HG03159 (cell line): ENCODE data around the gene LTO1.
"Not testable (repeated sequence)": the region's sequence is repeated elsewhere in the genome, so short reads cannot be mapped to it uniquely, and the experiment has no call there.

ENCODE experiments used
- ATAC-seq: cut with Tn5 transposase; IDR thresholded peaks from one replicate; pipeline ENCODE4 v1.9.1; 2021; ENCODE audit warnings: mild to moderate bottlenecking, moderate library complexity; ENCODE audit not compliant: unreplicated experiment

The LTO1 gene

DNA sequence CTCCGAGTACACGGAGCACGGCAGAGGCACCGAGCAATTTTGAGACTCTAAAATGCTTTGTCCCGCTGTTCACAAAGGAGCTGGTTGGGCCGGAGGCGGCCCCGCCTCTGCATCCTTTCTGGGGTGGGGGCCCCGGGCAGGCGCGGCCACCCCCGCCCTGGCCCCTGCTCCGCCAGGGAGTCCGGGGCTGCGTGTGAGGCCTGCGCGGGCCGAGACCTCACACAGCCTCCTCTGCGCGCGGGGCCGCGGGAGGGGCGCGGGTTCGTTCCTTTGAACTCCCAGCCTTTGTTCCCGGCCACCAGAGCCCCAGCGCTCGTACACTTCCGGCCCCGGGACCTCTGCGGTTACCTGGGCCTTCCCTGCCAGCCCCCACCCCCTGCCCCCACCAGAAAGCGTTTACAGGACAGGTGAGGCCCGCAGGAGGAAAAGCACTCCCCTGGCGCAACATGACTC is 27.1 kb upstream of the LTO1 start:
- ATAC-seq, result no peak

DNA sequence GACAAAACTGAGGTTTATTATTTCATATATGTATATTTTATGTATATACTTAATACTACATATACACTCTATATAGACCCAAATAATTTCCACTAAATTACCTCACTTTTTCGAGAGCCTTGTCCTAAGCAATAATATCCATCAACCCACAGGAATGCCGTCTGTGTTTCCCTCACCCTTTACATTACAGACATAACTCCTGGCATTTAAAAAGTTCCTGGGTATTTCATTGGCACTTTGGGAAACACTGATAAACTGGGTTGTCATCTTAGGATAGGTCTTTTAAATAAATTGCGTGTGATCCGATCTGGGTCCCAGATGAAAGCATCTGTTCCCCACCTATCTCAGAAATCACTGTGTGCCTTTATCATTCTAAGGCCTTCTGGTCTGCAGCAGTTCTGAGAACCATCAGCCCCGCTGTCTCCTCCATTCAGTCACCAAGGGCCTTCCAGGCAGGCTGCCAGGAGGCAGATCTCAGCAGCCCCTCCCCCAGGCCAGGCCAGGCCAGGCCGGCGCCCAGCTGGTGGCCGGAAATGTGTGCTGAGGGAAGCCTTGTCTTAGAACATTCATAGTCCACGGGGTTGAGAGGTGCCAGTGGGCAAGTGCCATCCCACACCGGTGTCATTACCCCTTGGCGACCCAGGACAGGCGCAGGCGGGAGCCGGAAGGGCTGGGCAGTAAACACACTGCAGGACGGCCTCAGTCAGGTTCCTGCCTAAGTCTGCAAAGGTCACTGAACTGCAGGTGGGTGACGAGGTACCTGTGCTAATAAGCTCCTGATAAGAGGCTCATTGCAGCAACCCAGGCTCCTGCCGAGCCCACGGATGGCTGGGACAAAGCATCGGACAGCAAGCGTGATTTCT is 25.4 kb upstream of the LTO1 start:
- ATAC-seq, result no peak

DNA sequence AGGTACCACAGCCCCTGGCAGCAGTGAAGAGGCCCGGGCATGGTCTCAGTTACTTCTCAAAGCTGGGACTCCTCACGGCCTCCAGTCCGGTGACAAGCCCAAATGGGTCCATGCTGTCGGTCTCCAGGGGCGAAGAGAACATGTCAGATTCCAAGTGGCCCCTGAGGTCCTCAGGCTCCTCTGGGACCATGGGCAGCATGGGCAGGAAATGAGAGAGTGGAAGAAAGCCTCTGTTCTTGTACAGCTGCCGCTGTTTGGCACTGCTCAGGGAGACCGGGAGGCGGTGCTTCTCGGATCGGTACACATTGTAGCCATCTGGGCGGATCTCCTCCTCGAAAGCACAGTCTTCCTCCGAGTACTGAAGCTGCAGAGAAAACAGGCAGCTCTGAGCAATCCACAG is 24.1 kb upstream of the LTO1 start:
- ATAC-seq, result no peak

DNA sequence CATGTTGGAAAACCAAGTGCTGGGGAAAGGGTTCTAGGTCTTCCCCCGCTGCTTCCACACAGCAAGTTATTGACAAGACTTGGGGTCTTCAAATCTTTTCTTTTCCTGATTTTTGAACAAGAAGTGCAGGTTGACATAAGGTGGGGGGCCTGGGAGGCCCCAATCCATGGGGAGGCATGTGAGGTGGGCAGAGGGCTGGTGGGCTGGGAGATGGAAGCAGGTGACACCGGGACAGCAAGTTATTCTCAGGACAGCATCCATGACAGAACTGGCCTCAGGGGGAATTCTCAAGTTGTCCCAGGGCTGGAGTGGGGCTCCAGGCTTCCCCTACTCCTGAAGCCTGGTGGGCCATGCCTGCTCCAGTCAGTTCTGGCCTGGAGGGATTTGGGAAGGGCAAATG is 23.2 kb upstream of the LTO1 start:
- no peak for ATAC-seq

DNA sequence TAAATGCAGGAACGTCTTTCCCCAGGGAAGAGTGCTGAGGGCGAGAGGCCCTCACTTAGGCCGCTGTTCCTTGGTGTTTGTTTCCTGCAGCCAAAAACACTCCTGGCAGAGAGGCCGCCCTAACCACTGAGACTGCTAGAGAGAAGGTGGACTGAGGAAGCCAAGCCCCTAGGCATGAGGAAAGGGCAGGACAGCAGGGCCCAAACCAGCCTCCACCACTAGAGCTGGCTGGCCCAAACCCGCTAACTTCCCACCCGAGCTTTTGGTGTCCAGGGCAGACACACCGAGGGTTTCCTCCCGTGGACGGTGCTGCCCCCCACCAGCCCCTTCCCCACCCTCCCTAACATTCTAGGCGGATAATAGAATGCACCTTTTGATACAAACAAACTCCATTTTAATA is 22.7 kb upstream of the LTO1 start:
- ATAC-seq, result no peak

- ATAC-seq, result no peak
Observed at GRCh38 chr11:69697469-69697843, 22.3 kb upstream of the LTO1 start.

- no peak for ATAC-seq
Observed at GRCh38 chr11:69696749-69697468, 21.8 kb upstream of the LTO1 start.

GRCh38 chr11:69695995-69696394 is 20.8 kb upstream of the LTO1 start:
- ATAC-seq, result not testable (repeated sequence)

- ATAC-seq, result no peak
Observed at GRCh38 chr11:69695581-69695980, 20.4 kb upstream of the LTO1 start.

DNA sequence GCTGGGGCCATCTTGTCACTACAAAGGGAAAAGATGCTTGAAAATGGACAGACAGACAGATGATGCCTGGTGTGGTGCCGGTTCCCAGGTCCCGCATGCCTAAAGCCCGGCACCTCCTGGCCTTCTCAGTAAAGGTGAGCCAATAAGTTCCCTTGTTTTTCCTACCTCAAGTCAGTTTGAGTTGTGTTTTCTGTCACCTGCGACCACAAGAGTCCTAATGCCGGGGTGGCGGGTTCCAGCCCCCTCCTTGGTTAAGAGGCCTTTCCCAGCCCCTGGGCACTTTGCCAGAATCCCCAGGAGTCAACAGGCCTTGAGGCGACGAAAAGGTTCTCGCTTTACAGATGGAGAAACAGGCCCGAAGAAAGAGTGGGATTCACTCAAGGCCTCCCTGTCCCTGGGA is 19.6 kb upstream of the LTO1 start:
- no peak for ATAC-seq

GRCh38 chr11:69692422-69692821 is 17.3 kb upstream of the LTO1 start:
- ATAC-seq, result no peak

DNA sequence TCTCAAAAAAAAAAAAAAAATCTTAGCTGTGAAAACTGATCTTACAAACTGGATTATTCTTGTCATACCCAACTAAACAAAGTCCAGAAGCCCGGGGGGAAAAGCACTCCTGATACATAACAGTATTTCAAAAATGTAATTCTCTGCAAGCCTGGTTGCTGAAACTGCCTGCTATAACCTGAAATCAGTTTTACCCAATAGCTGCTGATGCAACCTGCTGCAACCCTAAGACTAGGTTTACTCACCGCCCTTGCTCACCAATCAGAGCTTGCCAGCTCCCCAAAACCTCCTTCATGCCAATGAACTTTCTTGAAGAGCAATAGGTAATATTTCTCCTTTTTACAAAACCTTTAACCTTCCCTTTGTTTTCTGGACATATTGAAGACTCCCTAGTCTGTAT is 16.3 kb upstream of the LTO1 start:
- no peak for ATAC-seq

- ATAC-seq, result no peak
Observed at GRCh38 chr11:69689484-69690319, 14.5 kb upstream of the LTO1 start.

- ATAC-seq, result not testable (repeated sequence)
Observed at GRCh38 chr11:69687969-69688771, 13.0 kb upstream of the LTO1 start.

DNA sequence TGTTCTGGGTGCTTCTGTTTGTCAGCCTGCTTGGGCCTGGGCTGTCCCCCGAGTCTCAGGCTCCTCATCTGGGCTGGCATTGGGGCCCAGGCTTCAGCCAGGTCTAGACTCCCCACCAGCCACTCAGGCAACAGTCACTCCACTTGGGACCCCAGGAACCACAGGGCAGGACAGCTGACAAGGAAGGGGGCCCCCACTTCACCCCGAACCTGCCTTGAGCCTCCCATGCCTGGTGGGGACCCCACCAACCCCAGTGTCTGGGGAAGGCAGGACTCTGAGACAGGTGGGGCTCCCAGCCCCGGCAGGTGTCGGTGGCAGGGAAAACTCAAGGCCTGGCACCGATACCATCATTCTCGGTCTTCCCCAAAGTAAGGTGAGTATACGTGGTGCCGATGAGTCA is 11.7 kb upstream of the LTO1 start:
- ATAC-seq, result no peak

DNA sequence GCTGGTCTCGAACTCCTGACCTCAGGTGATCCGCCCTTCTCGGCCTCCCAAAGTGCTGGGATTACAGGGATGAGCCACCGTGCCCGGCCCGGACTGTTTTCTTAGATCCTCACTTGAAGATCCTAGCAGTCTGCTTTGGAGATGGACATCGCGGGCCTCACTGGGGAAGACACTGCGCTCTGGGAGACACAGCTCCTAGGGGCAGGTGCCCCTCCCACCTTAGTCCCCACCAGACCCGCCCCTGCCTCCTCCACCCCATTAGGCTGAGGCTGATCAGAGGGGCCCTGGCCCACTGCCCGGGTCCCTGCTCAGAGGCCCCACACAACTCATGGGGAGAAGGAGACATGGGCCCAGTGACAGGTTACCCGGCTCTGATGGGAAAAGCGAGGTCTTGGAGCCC is 11.3 kb upstream of the LTO1 start:
- ATAC-seq, result no peak

DNA sequence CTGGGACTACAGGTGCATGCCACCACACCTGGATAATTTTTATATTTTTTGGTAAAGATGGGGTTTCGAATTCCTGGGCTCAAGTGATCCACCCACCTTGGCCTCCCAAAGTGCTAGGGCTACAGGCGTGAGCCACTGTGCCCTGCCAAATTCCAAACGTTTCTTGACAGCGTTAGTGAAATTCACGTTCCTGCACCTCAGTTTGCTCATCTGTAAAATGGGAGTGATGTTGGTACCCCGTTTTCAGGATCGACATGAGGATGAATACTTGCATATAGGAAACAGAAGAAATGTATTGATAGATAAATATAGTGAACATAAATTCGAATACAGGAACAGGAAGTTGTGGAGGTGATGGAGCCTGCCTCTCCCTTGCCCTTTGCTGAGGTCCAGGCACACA is 10.2 kb upstream of the LTO1 start:
- ATAC-seq, result no peak

DNA sequence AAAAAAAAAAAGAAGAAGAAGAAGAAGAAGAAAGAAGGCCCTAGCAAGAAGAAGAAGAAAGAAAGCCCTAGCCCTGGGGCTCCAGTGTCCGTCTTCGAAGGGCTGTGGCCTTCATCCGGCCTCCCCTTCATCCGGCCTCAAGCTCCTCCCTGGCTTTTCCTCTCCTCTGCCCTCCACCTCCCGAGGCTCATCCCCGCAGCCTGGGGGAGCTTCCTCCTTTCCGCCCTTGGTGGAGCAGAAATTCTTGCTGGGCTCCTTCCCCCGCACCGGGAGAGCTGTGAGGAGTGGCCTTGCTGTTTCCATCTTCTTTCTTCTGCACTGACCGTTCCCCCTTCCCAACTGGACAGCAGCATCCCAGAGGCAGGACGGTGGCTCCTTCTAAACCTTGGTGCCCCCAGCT is 9.5 kb upstream of the LTO1 start:
- ATAC-seq, result no peak

GRCh38 chr11:69683764-69684333 is 8.7 kb upstream of the LTO1 start:
- no peak for ATAC-seq

GRCh38 chr11:69682681-69683326 is 7.7 kb upstream of the LTO1 start:
- no peak for ATAC-seq
